IMR-90 (cell line): ENCODE measurements around the gene ITSN2. TPM values are rescaled to one million over a fixed set of nuclear protein-coding genes. Genes with fewer than 3 reads are reported as not detected.

ENCODE experiments used
- ATAC-seq: fragments of 200-7000 bp; cut with Tn5 transposase; 2 replicates; pipeline ENCODE4 v1.9.1; 2020; ENCODE audit warnings: low read depth, mild to moderate bottlenecking, moderate library complexity
- BruUV-seq: library from RNA; stranded (reverse); fragments of 400-500 nt; replicated peaks from 2 replicates; lab custom pipeline; 2021; lab: Mats Ljungman, UMichigan
- CTCF ChIA-PET: fragments of 300-600 bp; formaldehyde crosslinking; extraction: SDS; loops from one replicate; lab custom pipeline; 2021; ENCODE audit warnings: antibody characterized with exemption; lab: Yijun Ruan, JAX
- POLR2A ChIA-PET: fragments of 300-600 bp; sonication (Branson Sonifier 250); formaldehyde crosslinking; loops from one replicate; lab custom pipeline; 2022; ENCODE audit warnings: antibody characterized with exemption; ENCODE audit not compliant: unreplicated experiment; lab: Charles Lee
- DNase-seq: peaks from one replicate; pipeline ENCODE4 v3.0.0; 2013
- H2AFZ ChIP-seq: replicated peaks from 2 replicates; pipeline ENCODE3; 2013; ENCODE audit warnings: low read length, mild to moderate bottlenecking; ENCODE audit not compliant: poor library complexity
- H2AK5ac ChIP-seq: 2 replicates; pipeline ENCODE4 v1.6.1; 2013; ENCODE audit warnings: low read depth, low read length, inconsistent platforms
- H2AK9ac ChIP-seq: replicated peaks from 2 replicates; pipeline ENCODE3; 2013; ENCODE audit warnings: mild to moderate bottlenecking, low read depth, low read length, moderate library complexity; ENCODE audit not compliant: poor library complexity
- H2BK120ac ChIP-seq: 2 replicates; pipeline ENCODE4 v1.6.1; 2013; ENCODE audit warnings: low read depth, low read length, inconsistent platforms
- H2BK15ac ChIP-seq: 3 replicates; pipeline ENCODE4 v1.6.1; 2013; ENCODE audit warnings: low read depth, low read length, inconsistent platforms
- H2BK20ac ChIP-seq: 2 replicates; pipeline ENCODE4 v1.6.1; 2013; ENCODE audit warnings: low read depth, mild to moderate bottlenecking, inconsistent platforms, low read length, moderate library complexity
- H2BK5ac ChIP-seq: 2 replicates; pipeline ENCODE4 v1.6.1; 2013; ENCODE audit warnings: mild to moderate bottlenecking, low read depth, low read length, inconsistent platforms; ENCODE audit not compliant: poor library complexity, severe bottlenecking
- H3K14ac ChIP-seq: replicated peaks from 2 replicates; pipeline ENCODE4 v1.6.1; 2013; ENCODE audit warnings: low read depth, low read length, inconsistent platforms
- H3K18ac ChIP-seq: 2 replicates; pipeline ENCODE4 v1.6.1; 2013; ENCODE audit warnings: low read depth, low read length, control low read depth
- H3K23ac ChIP-seq: 2 replicates; pipeline ENCODE4 v1.6.1; 2013; ENCODE audit warnings: low read depth, low read length, inconsistent platforms
- H3K27ac ChIP-seq: 2 replicates; pipeline ENCODE4 v1.5.1; 2013; ENCODE audit warnings: mild to moderate bottlenecking, control low read depth, low read length; ENCODE audit not compliant: insufficient read depth
- H3K27me3 ChIP-seq: 2 replicates; pipeline ENCODE4 v1.6.1; 2013; ENCODE audit warnings: low read length; ENCODE audit not compliant: control insufficient read depth, insufficient read depth
- H3K36me3 ChIP-seq: 2 replicates; pipeline ENCODE4 v1.6.1; 2013; ENCODE audit warnings: low read length, mixed read lengths; ENCODE audit not compliant: control insufficient read depth, insufficient read depth
- H3K4ac ChIP-seq: 2 replicates; pipeline ENCODE4 v1.6.1; 2013; ENCODE audit warnings: low read depth, low read length, inconsistent platforms
- H3K4me1 ChIP-seq: 2 replicates; pipeline ENCODE4 v1.6.1; 2013; ENCODE audit warnings: low read length, mixed read lengths; ENCODE audit not compliant: control insufficient read depth, insufficient read depth
- H3K4me2 ChIP-seq: 2 replicates; pipeline ENCODE4 v1.6.1; 2013; ENCODE audit warnings: low read depth, mild to moderate bottlenecking, control low read depth, low read length, moderate library complexity
- H3K4me3 ChIP-seq: 2 replicates; pipeline ENCODE4 v1.5.1; 2013; ENCODE audit warnings: low read depth, mild to moderate bottlenecking, control low read depth, low read length, moderate library complexity; ENCODE audit not compliant: insufficient read depth
- H3K56ac ChIP-seq: 2 replicates; pipeline ENCODE4 v1.6.1; 2013; ENCODE audit warnings: low read length, inconsistent platforms; ENCODE audit not compliant: insufficient read depth; ENCODE audit errors: extremely low read depth
- H3K79me1 ChIP-seq, 2 experiments: 2 replicates each; pipeline ENCODE4 v1.6.1; 2013; ENCODE audit warnings: low read length in 2 of 2, inconsistent platforms in 1 of 2, low read depth in 1 of 2
- H3K9ac ChIP-seq: 2 replicates; pipeline ENCODE4 v1.6.1; 2013; ENCODE audit warnings: low read depth, low read length, control low read depth
- H3K9me1 ChIP-seq: 2 replicates; pipeline ENCODE4 v1.6.1; 2013; ENCODE audit warnings: low read length, inconsistent platforms; ENCODE audit not compliant: insufficient read depth
- H3K9me3 ChIP-seq: 2 replicates; pipeline ENCODE4 v1.6.1; 2013; ENCODE audit warnings: low read length; ENCODE audit not compliant: control insufficient read depth, insufficient read depth
- H4K20me1 ChIP-seq: 2 replicates; pipeline ENCODE4 v1.6.1; 2013; ENCODE audit warnings: low read length, inconsistent platforms; ENCODE audit not compliant: insufficient read depth
- H4K5ac ChIP-seq: 2 replicates; pipeline ENCODE4 v1.6.1; 2013; ENCODE audit warnings: mild to moderate bottlenecking, low read depth, low read length, control low read depth
- H4K8ac ChIP-seq, 2 experiments: 2 replicates each; pipeline ENCODE4 v1.6.1; 2013; ENCODE audit warnings: low read depth in 2 of 2, low read length in 2 of 2, control low read depth in 1 of 2, inconsistent platforms in 1 of 2
- H4K91ac ChIP-seq: 2 replicates; pipeline ENCODE4 v1.6.1; 2013; ENCODE audit warnings: low read depth, low read length, inconsistent platforms; ENCODE audit not compliant: insufficient read depth
- BHLHE40 ChIP-seq: fragments of 150-350 bp; IDR thresholded peaks from 2 replicates; pipeline ENCODE4 v1.6.1; 2016; ENCODE audit warnings: mild to moderate bottlenecking, low read depth, low read length
- CHD1 ChIP-seq: IDR thresholded peaks from 2 replicates; pipeline ENCODE4 v1.6.1; 2012; ENCODE audit warnings: low read depth, low read length, improper control_type of control experiment
- ELK1 ChIP-seq: fragments of 150-350 bp; IDR thresholded peaks from 2 replicates; pipeline ENCODE4 v1.6.1; 2016; ENCODE audit warnings: low read depth, mild to moderate bottlenecking, low read length, moderate library complexity, borderline replicate concordance
- FOS ChIP-seq: fragments of 150-350 bp; IDR thresholded peaks from 2 replicates; pipeline ENCODE4 v1.6.1; 2016; ENCODE audit warnings: low read depth, low read length
- MAFK ChIP-seq: IDR thresholded peaks from 2 replicates; pipeline ENCODE4 v1.6.1; 2012; ENCODE audit warnings: low read depth, low read length, improper control_type of control experiment
- MAZ ChIP-seq: IDR thresholded peaks from 2 replicates; pipeline ENCODE4 v1.6.1; 2012; ENCODE audit warnings: low read depth, mild to moderate bottlenecking, low read length, improper control_type of control experiment, moderate library complexity, borderline replicate concordance
- MXI1 ChIP-seq: IDR thresholded peaks from 2 replicates; pipeline ENCODE4 v1.6.1; 2012; ENCODE audit warnings: low read depth, mild to moderate bottlenecking, low read length, moderate library complexity, borderline replicate concordance
- RAD21 ChIP-seq: IDR thresholded peaks from 2 replicates; pipeline ENCODE4 v1.6.1; 2012; ENCODE audit warnings: low read length, improper control_type of control experiment
- RCOR1 ChIP-seq: IDR thresholded peaks from 2 replicates; pipeline ENCODE4 v1.6.1; 2012; ENCODE audit warnings: mild to moderate bottlenecking, low read length, improper control_type of control experiment; ENCODE audit not compliant: insufficient replicate concordance
- RFX5 ChIP-seq: IDR thresholded peaks from 2 replicates; pipeline ENCODE4 v1.8.0; 2012; ENCODE audit warnings: low read depth, mild to moderate bottlenecking, low read length, moderate library complexity
- WGBS, 2 experiments: methylation state at CpG; one replicate each; pipeline versions ENCODE4 v1.1.5 to v1.1.7; 2013; ENCODE audit warnings: missing lambda C conversion rate in 2 of 2; ENCODE audit not compliant: insufficient read length in 1 of 2; ENCODE audit errors: extremely low coverage in 2 of 2; 5-methylcytosine and 5-hydroxymethylcytosine counted together
- dilution Hi-C: fragments of 300-500 bp; cut with HindIII; formaldehyde crosslinking; loops from one replicate; pipeline ENCODE4 v1.14.3; 2018; ENCODE audit warnings: low sequenced_read_pairs; ENCODE audit not compliant: unreplicated experiment
- in situ Hi-C: fragments of 300-500 bp; cut with MboI; formaldehyde crosslinking; loops from 3 replicates; pipeline ENCODE4 v1.14.3; 2019; ENCODE audit warnings: low sequenced_read_pairs, inconsistent platforms, mixed read lengths
- intact Hi-C: fragments of 100-400 bp; cut with micrococcal nuclease; formaldehyde crosslinking; loops from 2 replicates; pipeline ENCODE4 v1.10.0; 2022
- polyA plus RNA-seq, 3 experiments: library from polyadenylated mRNA; depleted of rRNA; stranded (reverse); fragments of >200 nt; gene quantifications; 2 replicates each; pipeline ENCODE4 v1.2.3, GENCODE V29; 2012; ENCODE audit warnings: low replicate concordance in 1 of 3
- total RNA-seq: library from RNA; depleted of rRNA; stranded (reverse); fragments of >200 nt; gene quantifications from 2 replicates; pipeline ENCODE4 v1.2.3, GENCODE V29; 2012

ITSN2 gene
- total and polyA plus RNA-seq, 2 of the 4 experiments (the other 2 are of a cell fraction), result 10.7 to 17.2 TPM

GRCh38 chr2:24209389-24210105 is 150.8 kb downstream of the ITSN2 start:
- Histone ChIP-seq H3K23ac (no peak overlapping the region), H2AK9ac (no peak overlapping the region), H3K27me3 (no peaks in the 10 kb centered on the region), H3K79me1 (no peaks in the 10 kb centered on the region), H3K9me1 (no peaks in the 10 kb centered on the region; the same call in 1 of the 2 replicates), H3K4me2 (no peak overlapping the region), H3K4me1 (no peaks in the 10 kb centered on the region), H3K4me3 (no peak overlapping the region), H3K4ac (no peak overlapping the region), H2BK5ac (no peak overlapping the region), H4K20me1 (no peaks in the 10 kb centered on the region; the same call in 1 of the 2 replicates), H3K36me3 (peaks cover 34% of the 10 kb centered on the region), H3K9me3 (no peaks in the 10 kb centered on the region), H3K14ac (no peak overlapping the region), H2BK120ac (no peak overlapping the region), H2BK20ac (no peak overlapping the region), H4K91ac (no peak overlapping the region), H3K18ac (no peak overlapping the region), H3K9ac (no peak overlapping the region), H3K56ac (no peak overlapping the region), H4K8ac (no peak overlapping the region), H4K5ac (no peak overlapping the region), H2BK15ac (no peak overlapping the region), H2AK5ac (no peak overlapping the region), H3K27ac (no peak overlapping the region), H2AFZ (no peak overlapping the region)
- 88% methylated on average over 6 of the region's 17 CpGs; no CpG with 5 or more reads in 1 of the 2 experiments for WGBS, 2 experiments
- ATAC-seq, result no peak
- intact Hi-C loops, result no loop called here
- CTCF ChIA-PET, result interaction anchor here (0.5 kb wide), 1 partner anchor 282 kb away, joined by 5 read pairs; the partner anchor contains the start of gene ATAD2B
- POLR2A ChIA-PET, result no interaction called here
- TF ChIP-seq RCOR1 (no peak), MAZ (no peak), RFX5 (no peak), RAD21 (no peak), FOS (no peak), BHLHE40 (no peak), MXI1 (no peak), ELK1 (no peak), MAFK (no peak), CHD1 (no peak)
- in situ Hi-C loops, result no loop called here
- DNase-seq, result no peak
- no TSS peak for BruUV-seq
- dilution Hi-C loops, result no loop called here
